Mesendoderm (in vitro differentiated cells): ENCODE measurements around the gene DNAH3.
"Not testable (repeated sequence)": the region's sequence is repeated elsewhere in the genome, so short reads cannot be mapped to it uniquely, and the experiment has no call there.

Experiments
- DNase-seq: peaks from one replicate; pipeline ENCODE4 v3.0.0; 2013
- H2AK5ac ChIP-seq: 2 replicates; pipeline ENCODE4 v1.6.1; 2013; ENCODE audit warnings: low read length, inconsistent platforms
- H2BK120ac ChIP-seq: 2 replicates; pipeline ENCODE4 v1.6.1; 2013; ENCODE audit warnings: low read depth, mild to moderate bottlenecking, low read length, moderate library complexity, mixed read lengths
- H2BK15ac ChIP-seq: replicated peaks from 2 replicates; pipeline ENCODE4 v1.6.1; 2013; ENCODE audit warnings: low read depth, mild to moderate bottlenecking, moderate library complexity
- H2BK5ac ChIP-seq: 2 replicates; pipeline ENCODE4 v1.6.1; 2013; ENCODE audit warnings: low read length, inconsistent platforms
- H3K18ac ChIP-seq: 2 replicates; pipeline ENCODE4 v1.6.1; 2013; ENCODE audit warnings: mild to moderate bottlenecking, low read length, mixed read lengths
- H3K23ac ChIP-seq: one replicate; pipeline ENCODE4 v1.6.1; 2013; ENCODE audit warnings: low read length
- H3K27ac ChIP-seq: 2 replicates; pipeline ENCODE4 v1.5.1; 2013; ENCODE audit warnings: low read depth, mild to moderate bottlenecking, inconsistent platforms, low read length, moderate library complexity
- H3K27me3 ChIP-seq: 2 replicates; pipeline ENCODE4 v1.6.1; 2013; ENCODE audit warnings: low read length, control low read depth, mild to moderate bottlenecking, inconsistent platforms; ENCODE audit not compliant: insufficient read depth, poor library complexity
- H3K36me3 ChIP-seq: 2 replicates; pipeline ENCODE4 v1.6.1; 2013; ENCODE audit warnings: low read length, inconsistent platforms; ENCODE audit not compliant: control insufficient read depth, insufficient read depth
- H3K4ac ChIP-seq: one replicate; pipeline ENCODE4 v1.6.1; 2013; ENCODE audit warnings: low read depth, mild to moderate bottlenecking, low read length, moderate library complexity
- H3K4me1 ChIP-seq: 2 replicates; pipeline ENCODE4 v1.6.1; 2013; ENCODE audit warnings: low read depth, low read length, inconsistent platforms; ENCODE audit not compliant: control insufficient read depth
- H3K4me2 ChIP-seq: 2 replicates; pipeline ENCODE4 v1.6.1; 2013; ENCODE audit warnings: low read length
- H3K4me3 ChIP-seq: 2 replicates; pipeline ENCODE4 v1.5.1; 2013; ENCODE audit warnings: mild to moderate bottlenecking, low read length
- H3K56ac ChIP-seq: one replicate; pipeline ENCODE4 v1.6.1; 2013; ENCODE audit warnings: low read length
- H3K79me1 ChIP-seq: 2 replicates; pipeline ENCODE4 v1.6.1; 2013; ENCODE audit warnings: low read length, inconsistent platforms
- H3K79me2 ChIP-seq: 2 replicates; pipeline ENCODE4 v1.6.1; 2013; ENCODE audit warnings: mild to moderate bottlenecking, low read length; ENCODE audit not compliant: control insufficient read depth, insufficient read depth
- H3K9ac ChIP-seq: 2 replicates; pipeline ENCODE4 v1.6.1; 2013; ENCODE audit warnings: low read length, inconsistent platforms
- H4K5ac ChIP-seq: one replicate; pipeline ENCODE4 v1.6.1; 2013; ENCODE audit warnings: low read length
- H4K8ac ChIP-seq: one replicate; pipeline ENCODE4 v1.6.1; 2013; ENCODE audit warnings: low read depth, mild to moderate bottlenecking, control low read depth, low read length, moderate library complexity
- WGBS: extraction: QIAGEN DNeasy Blood & Tissue Kit; methylation state at CpG from one replicate; pipeline ENCODE4 v1.1.7; 2013; ENCODE audit warnings: low lambda C conversion rate, missing lambda C conversion rate; ENCODE audit not compliant: insufficient coverage; ENCODE audit errors: extremely low coverage; 5-methylcytosine and 5-hydroxymethylcytosine counted together

Gene DNAH3

DNA sequence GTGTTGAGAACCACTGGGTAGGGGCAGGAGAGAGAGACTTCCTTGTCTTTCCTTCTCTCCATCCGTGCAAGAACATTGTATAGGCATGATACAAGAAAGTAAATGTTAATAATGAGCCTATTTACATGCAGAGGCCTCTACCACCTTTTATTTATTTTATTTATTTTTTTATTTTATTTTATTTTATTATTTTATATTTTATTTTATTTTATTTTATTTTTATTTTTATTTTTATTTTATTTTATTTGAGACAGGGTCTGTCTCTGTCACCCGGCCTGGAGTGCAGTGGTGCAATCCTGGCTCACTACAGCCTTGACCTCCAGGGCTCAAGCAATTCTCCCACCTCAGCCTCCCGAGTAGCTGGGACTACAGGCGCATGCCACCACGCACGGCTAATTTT is 87.3 kb downstream of the DNAH3 start:
- H3K18ac ChIP-seq, H4K5ac ChIP-seq, H3K79me1 ChIP-seq, H2BK5ac ChIP-seq, H2AK5ac ChIP-seq, H3K79me2 ChIP-seq, H3K9ac ChIP-seq, H3K56ac ChIP-seq, H3K4me3 ChIP-seq, H4K8ac ChIP-seq, H3K23ac ChIP-seq, H2BK15ac ChIP-seq, H3K27ac ChIP-seq, DNase-seq, H3K4ac ChIP-seq, H3K4me2 ChIP-seq, H3K4me1 ChIP-seq, H3K36me3 ChIP-seq, H2BK120ac ChIP-seq, H3K27me3 ChIP-seq: not testable (repeated sequence)
- no CpG with 5 or more reads among the region's 6 CpGs for WGBS

DNA sequence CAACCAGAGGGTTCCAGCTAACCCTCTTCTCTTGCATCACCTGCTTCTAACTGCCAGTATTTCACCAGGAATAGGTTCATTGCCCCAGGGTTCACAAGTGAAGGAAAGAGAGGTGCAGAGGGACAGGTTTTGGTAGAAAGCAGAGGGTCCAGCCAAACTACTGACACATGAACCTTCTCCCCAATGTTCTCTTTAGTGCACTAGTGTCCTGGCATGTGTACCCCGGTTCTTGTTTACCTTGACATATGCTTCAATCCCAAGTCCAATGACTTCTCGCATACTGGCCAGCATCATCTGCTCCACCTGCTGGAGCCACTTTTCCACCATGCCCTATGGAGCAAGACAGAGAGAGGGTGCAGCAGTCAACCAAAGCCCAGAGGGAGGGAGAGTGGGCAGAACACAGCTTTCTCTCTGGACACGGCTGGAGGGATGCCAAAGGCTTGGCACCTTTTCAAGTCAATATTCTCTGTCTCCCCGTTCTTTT is 90.6 kb downstream of the DNAH3 start:
- Histone ChIP-seq H3K79me2 (no peaks in the 10 kb centered on the region), H3K4me2 (no peak overlapping the region), H2BK5ac (no peak overlapping the region), H3K23ac (no peak overlapping the region), H3K56ac (no peak overlapping the region), H3K18ac (no peak overlapping the region), H2AK5ac (no peak overlapping the region), H3K4ac (no peak overlapping the region), H2BK120ac (no peak overlapping the region), H3K4me3 (no peak overlapping the region), H3K27me3 (no peaks in the 10 kb centered on the region), H3K79me1 (no peaks in the 10 kb centered on the region), H3K27ac (no peak overlapping the region), H3K9ac (no peak overlapping the region), H4K5ac (no peak overlapping the region), H4K8ac (no peak overlapping the region), H2BK15ac (no peak overlapping the region), H3K36me3 (no peaks in the 10 kb centered on the region), H3K4me1 (no peaks in the 10 kb centered on the region)
- no peak for DNase-seq
- WGBS: no CpG with 5 or more reads among the region's 4 CpGs

- H3K36me3 ChIP-seq: no peaks in the 10 kb centered on the region
- no CpG with 5 or more reads among the region's 7 CpGs for WGBS
Observed at GRCh38 chr16:21057875-21058274, 92.8 kb downstream of the DNAH3 start.

DNA sequence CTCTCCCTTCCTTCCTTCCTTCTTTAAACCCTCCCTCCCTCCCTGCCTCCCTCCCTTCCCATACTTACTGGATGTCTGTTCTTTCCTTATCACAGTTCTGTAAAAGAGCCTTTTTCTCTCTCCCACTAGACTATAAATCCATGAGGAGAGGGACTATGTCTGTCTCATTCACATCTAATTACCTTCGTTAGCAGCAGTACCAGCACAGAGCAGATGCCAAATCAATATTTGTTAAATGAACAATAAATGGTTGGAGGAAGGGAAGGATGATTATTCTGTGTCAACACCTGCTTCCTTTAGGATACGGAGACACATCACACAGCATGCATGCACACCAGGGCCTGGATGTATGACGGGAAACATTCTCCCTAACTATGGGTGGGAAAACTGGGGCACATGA is 94.2 kb downstream of the DNAH3 start:
- Histone ChIP-seq H4K8ac (no peak overlapping the region), H3K36me3 (no peaks in the 10 kb centered on the region), H3K4me1 (no peaks in the 10 kb centered on the region), H2BK120ac (no peak overlapping the region), H3K79me1 (no peaks in the 10 kb centered on the region), H3K23ac (no peak overlapping the region), H3K27ac (no peak overlapping the region), H3K56ac (no peak overlapping the region), H3K4ac (no peak overlapping the region), H3K18ac (no peak overlapping the region), H2AK5ac (no peak overlapping the region), H2BK5ac (no peak overlapping the region), H3K4me3 (no peak overlapping the region), H3K79me2 (no peaks in the 10 kb centered on the region), H2BK15ac (no peak overlapping the region), H3K27me3 (no peaks in the 10 kb centered on the region), H4K5ac (no peak overlapping the region), H3K4me2 (no peak overlapping the region), H3K9ac (no peak overlapping the region)
- no peak for DNase-seq
- WGBS: no CpG with 5 or more reads among the region's 3 CpGs

More at GRCh38 chr16:21057875-21058274, 92.8 kb downstream of the DNAH3 start:
- Histone ChIP-seq H4K8ac (no peak overlapping the region), H2BK120ac (no peak overlapping the region), H3K4me1 (no peaks in the 10 kb centered on the region), H3K27ac (no peak overlapping the region), H4K5ac (no peak overlapping the region), H3K4me3 (no peak overlapping the region), H2BK5ac (no peak overlapping the region), H2AK5ac (no peak overlapping the region), H3K23ac (no peak overlapping the region), H3K79me1 (no peaks in the 10 kb centered on the region), H3K4ac (no peak overlapping the region), H3K27me3 (no peaks in the 10 kb centered on the region), H3K79me2 (no peaks in the 10 kb centered on the region), H3K4me2 (no peak overlapping the region), H3K56ac (no peak overlapping the region), H2BK15ac (no peak overlapping the region), H3K9ac (no peak overlapping the region), H3K18ac (no peak overlapping the region)
- DNase-seq: no peak

DNA sequence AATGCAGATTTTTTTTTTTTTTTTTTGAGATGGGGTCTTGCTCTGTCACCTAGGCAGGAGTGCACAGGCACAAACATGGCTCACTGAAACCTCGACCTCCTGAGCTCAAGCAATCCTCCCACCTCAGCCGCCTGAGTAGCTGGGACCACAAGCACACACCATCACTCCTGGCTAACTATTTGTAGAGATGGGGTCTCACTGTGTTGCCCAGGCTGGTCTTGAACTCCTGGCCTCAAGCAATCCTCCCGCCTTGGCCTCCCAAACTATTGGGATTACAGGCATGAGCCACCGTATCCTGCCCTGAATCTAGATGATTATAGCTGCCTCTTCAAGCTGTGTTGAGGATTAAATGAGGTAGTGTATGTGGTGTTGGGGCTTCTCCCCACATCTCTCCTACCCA is 94.9 kb downstream of the DNAH3 start:
- no CpG with 5 or more reads among the region's 4 CpGs for WGBS
- not testable (repeated sequence) for H3K79me1 ChIP-seq, H3K27ac ChIP-seq, DNase-seq, H3K56ac ChIP-seq, H3K27me3 ChIP-seq, H3K23ac ChIP-seq, H3K79me2 ChIP-seq, H4K8ac ChIP-seq, H2AK5ac ChIP-seq, H3K18ac ChIP-seq, H3K9ac ChIP-seq, H2BK5ac ChIP-seq, H3K4me2 ChIP-seq, H4K5ac ChIP-seq, H3K36me3 ChIP-seq, H3K4me1 ChIP-seq, H2BK120ac ChIP-seq, H3K4ac ChIP-seq, H2BK15ac ChIP-seq, H3K4me3 ChIP-seq

GRCh38 chr16:21053590-21053989 is 97.1 kb downstream of the DNAH3 start:
- H2BK15ac ChIP-seq: no peak overlapping the region
- H3K27ac ChIP-seq: no peak overlapping the region
- H3K56ac ChIP-seq: no peak overlapping the region
- H3K4me2 ChIP-seq: no peak overlapping the region
- H2AK5ac ChIP-seq: no peak overlapping the region
- no peak overlapping the region for H3K4me3 ChIP-seq
- H2BK5ac ChIP-seq: no peak overlapping the region
- H3K23ac ChIP-seq: no peak overlapping the region
- DNase-seq: no peak
- no peaks in the 10 kb centered on the region for H3K4me1 ChIP-seq
- no peak overlapping the region for H4K8ac ChIP-seq
- H3K18ac ChIP-seq: no peak overlapping the region
- no peak overlapping the region for H2BK120ac ChIP-seq
- no peak overlapping the region for H3K9ac ChIP-seq
- H3K4ac ChIP-seq: no peak overlapping the region
- no peak overlapping the region for H4K5ac ChIP-seq
- H3K79me2 ChIP-seq: no peaks in the 10 kb centered on the region
- no CpG with 5 or more reads among the region's 1 CpG for WGBS
- H3K36me3 ChIP-seq: no peaks in the 10 kb centered on the region
- H3K27me3 ChIP-seq: no peaks in the 10 kb centered on the region
- no peaks in the 10 kb centered on the region for H3K79me1 ChIP-seq
